Esophagus (tissue), 2 donors: ENCODE measurements around the gene TPPP3. TPM values are rescaled to one million over a fixed set of nuclear protein-coding genes. Genes with fewer than 3 reads are reported as not detected.

Source experiments
- H3K27ac ChIP-seq, 2 donors: one replicate each; pipeline ENCODE4 v1.5.1; 2013; ENCODE audit warnings: low read depth in 2 of 2, mild to moderate bottlenecking in 2 of 2, inconsistent platforms in 1 of 2, low read length in 1 of 2, moderate library complexity in 1 of 2
- H3K27me3 ChIP-seq, 2 donors: one replicate each; pipeline ENCODE4 v1.6.1; 2013; ENCODE audit warnings: low read length in 2 of 2, control low read depth in 1 of 2, mild to moderate bottlenecking in 1 of 2; ENCODE audit not compliant: insufficient read depth in 2 of 2, control insufficient read depth in 1 of 2
- H3K36me3 ChIP-seq, 2 donors: one replicate each; pipeline ENCODE4 v1.6.1; 2013; ENCODE audit warnings: low read length in 1 of 2; ENCODE audit not compliant: control insufficient read depth in 2 of 2, insufficient read depth in 2 of 2
- H3K4me1 ChIP-seq, 2 donors: one replicate each; pipeline ENCODE4 v1.6.1; 2013; ENCODE audit warnings: low read length in 1 of 2; ENCODE audit not compliant: control insufficient read depth in 2 of 2, insufficient read depth in 2 of 2
- H3K4me3 ChIP-seq, 2 donors: one replicate each; pipeline ENCODE4 v1.5.1; 2013; ENCODE audit warnings: low read length in 2 of 2, mild to moderate bottlenecking in 2 of 2, low read depth in 1 of 2, moderate library complexity in 1 of 2
- H3K9me3 ChIP-seq, 2 donors: one replicate each; pipeline ENCODE4 v1.6.1; 2013; ENCODE audit warnings: mild to moderate bottlenecking in 2 of 2, low read depth in 1 of 2, low read length in 1 of 2, moderate library complexity in 1 of 2; ENCODE audit not compliant: control insufficient read depth in 2 of 2, insufficient read depth in 1 of 2
- WGBS, 2 donors: extraction: QIAGEN DNeasy Blood & Tissue Kit; methylation state at CpG; one replicate each; pipeline ENCODE4 v1.1.7; 2013; 5-methylcytosine and 5-hydroxymethylcytosine counted together
- polyA plus RNA-seq, 2 donors: library from polyadenylated mRNA; stranded (reverse); fragments of 200-250 nt; gene quantifications; one replicate each; pipeline ENCODE4 v1.2.3, GENCODE V29; 2013
- donor health status: healthy with polysubstance abuse.
- donor health status: Bipolar disorder and iron deficiency.

TPPP3 gene
- polyA plus RNA-seq, 2 donors = 15.2 to 39.0 TPM

DNA sequence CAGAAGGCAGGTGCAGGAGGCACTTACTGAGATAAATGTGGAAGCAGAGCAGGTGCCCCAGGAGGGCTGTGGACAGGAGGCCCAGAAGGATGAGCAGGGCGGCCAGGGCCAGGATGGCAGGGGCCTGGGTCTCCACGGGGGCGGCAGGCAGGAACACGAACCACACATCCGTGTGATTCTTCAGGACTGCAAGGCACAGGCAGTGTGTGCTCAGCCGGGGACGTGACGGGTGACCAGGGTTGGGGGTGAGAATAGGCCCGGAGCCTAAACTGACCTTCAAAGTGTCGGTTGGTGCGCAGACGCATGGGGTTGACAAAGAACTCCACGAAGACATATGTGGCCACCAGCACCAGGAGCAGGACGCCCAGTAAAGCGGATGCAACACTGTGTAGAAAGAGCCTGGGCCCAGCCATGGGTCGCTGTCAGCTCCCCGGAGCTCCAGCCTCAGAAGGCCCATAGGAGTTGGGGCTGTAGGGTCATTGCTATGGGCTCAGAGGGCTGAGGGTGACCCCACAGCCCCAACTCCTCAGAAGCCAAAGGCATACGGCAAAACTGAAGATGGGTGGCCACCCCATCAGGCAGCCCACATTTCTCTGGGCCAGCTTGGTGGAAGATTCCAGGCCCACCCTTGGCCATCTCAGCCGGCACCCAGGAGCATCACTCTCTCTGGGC is 5.4 kb upstream of the TPPP3 start:
- WGBS, 2 donors = 90 to 91% methylated on average over 19 of the region's 19 CpGs
- H3K4me3 ChIP-seq = no peak overlapping the region
- no peaks in the 10 kb centered on the region for H3K9me3 ChIP-seq
- H3K36me3 ChIP-seq = no peaks in the 10 kb centered on the region
- H3K27me3 ChIP-seq = no peaks in the 10 kb centered on the region
- no peak overlapping the region for H3K27ac ChIP-seq
- peaks cover 13 to 43% of the 10 kb centered on the region in 2 donors for H3K4me1 ChIP-seq

DNA sequence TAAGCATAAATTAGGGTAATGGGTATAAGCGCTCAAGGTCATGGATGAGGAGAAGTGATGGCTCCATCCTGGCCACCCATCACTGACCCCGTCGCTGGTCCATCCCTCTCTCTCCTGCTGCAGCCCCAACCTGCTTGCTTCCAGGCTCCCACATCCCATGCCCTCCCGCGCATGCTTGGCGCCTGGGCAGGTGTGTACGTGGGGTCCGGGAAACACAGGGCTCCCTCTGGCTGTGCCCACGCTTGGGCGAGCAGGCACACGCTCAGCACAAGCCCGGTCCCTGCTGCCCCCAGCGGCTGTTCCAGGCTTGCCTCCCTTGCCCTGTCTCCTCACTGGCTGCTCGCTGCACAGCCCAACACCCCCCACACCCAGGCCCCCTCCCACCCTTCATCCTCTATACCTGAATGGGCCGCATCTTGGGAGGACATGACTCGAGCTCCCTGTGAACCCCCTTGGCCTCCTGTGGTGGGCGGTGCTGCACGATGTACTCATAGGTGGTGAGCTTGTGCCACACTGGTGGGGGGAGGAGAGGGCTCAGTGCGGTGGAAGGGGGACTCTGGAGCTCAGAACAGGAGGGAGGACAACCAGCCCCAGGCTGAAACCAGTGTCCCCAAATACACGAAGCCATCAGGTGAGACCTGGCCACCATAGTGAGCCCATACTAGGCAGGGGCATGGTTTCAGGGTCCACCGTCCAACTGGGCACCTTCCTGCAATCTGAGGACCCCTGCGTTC is 4.7 kb upstream of the TPPP3 start:
- peaks cover 16 to 48% of the 10 kb centered on the region in 2 donors for H3K4me1 ChIP-seq

DNA sequence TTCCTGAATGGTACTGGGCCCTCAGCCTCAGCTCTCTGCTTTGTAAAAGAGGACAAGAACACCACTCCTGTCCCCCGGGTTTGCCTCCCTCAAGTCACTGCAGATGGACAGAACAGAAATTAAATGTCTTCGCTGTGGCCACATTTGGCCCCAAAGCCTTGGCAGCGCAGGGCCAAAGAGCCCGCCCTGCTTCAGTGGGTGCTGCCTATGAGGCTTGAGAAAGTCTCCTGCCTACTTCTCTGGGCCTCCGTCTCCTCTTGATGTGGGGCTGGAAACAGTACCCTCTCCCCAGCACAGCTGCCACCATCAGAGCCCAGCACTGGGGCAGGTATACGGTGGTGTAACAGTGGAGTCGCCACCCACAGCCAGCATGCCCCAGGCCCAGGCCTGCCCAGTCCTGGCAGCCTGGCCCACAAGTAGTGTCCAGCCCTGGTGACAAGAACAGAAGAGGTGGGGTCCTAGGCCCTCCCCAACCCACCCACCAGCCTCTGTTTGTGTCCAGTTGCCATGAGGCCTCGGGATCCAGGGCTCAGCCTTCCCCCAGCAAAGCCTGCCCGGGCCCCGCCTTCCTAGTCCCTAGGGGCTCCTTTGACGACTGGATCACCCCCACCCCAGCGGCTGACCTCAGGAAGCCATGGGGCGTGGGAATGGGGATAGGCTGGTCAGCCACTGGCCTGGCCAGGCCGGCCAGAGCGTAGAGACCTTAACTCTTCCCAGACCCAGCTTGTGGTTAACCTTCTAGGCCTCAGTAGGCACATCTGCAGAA is 3.9 kb upstream of the TPPP3 start:
- Histone ChIP-seq H3K27me3 (no peaks in the 10 kb centered on the region), H3K4me3 (no peak overlapping the region), H3K36me3 (no peaks in the 10 kb centered on the region), H3K9me3 (no peaks in the 10 kb centered on the region), H3K27ac (peak overlapping the region; percentile 58 to 62), H3K4me1 (peaks cover 16 to 53% of the 10 kb centered on the region in 2 donors)
- WGBS, 2 donors = 55 to 67% methylated on average over 15 of the region's 15 CpGs

More for the DNA sequence above, 4.7 kb upstream of the TPPP3 start:
- Histone ChIP-seq H3K27me3 (no peaks in the 10 kb centered on the region), H3K9me3 (no peaks in the 10 kb centered on the region), H3K27ac (no peak overlapping the region), H3K36me3 (no peaks in the 10 kb centered on the region), H3K4me3 (no peak overlapping the region)
- 59 to 69% methylated on average over 22 of the region's 22 CpGs for WGBS, 2 donors

DNA sequence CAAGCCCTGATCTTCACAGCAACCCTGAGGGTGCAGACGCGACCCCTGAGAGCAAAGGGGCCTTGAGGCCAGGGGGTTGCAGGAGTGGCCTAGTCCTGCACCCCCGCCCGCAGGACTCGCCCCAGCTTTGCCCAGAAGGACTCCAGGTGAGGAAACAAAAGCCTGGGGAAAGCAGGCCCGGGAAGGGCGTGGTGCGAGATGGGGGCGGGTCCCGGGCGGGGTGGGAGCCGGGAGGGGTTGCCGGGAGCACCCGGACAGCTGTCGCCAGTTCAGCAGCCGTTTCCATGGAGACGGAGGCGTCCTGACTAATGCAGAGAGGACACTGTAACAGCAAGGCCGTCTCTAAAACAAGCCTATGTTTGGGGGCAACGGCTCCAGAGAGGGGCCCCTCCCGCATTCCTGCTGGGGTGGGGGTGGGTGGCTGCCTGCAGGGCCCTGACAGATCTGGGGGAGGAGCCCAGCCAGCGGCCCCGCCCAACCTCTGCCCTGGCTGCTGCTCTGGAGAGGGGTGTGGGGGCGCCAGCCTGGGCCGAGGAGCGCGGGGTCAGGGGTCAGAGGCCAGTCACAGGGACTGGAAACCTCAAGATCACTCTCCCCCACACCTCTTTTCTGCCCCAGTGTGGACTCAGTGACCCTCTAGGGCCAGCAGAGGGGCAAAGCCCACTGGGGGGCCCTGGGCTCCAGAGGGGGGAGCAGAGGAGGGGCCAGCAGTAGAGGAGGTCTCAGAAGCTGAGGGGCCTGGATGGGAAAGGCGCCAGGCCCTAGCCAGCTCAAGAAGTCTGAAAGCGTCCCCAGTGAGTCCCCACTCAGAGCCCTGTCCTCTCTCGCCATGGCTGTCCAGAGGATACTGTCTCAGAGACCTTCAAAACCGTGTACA is 3.1 kb upstream of the TPPP3 start:
- Histone ChIP-seq H3K4me1 (peaks cover 21 to 58% of the 10 kb centered on the region in 2 donors), H3K27me3 (no peaks in the 10 kb centered on the region)
- 25 to 27% methylated on average over 31 of the region's 31 CpGs for WGBS, 2 donors

DNA sequence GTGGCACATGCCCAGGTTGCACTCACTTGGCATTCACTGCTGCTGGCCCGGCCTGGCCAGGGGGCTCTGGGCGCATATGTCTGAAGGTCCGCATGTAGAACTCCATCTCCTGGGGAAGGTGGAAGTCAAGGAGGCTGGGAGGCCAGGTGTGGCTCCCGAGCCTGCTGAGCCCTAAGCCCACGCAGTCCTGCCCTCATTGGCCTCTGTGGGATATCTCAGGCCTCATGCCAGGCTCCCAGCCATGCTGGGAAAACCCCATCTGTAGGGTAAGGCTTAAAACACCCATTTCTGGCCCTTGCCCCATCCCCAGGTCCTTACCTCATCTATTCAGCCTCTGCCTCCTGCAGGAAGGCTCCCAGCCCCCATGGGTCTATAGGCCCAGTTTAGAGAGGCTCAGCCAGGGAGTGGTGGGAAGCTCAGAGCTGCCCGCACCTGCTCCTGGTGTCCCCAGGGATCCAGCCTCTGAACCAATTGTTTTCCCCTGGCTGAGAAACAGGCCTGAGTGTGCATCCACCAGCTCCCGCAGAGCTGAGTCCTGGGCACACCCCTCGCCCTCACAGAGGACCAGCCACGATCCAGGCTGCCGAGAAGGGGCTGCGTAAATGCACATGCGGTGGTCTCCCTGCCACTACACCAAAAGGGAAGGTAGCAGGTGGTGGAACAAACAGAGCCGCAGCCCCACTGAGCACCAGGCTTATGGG is 2.3 kb upstream of the TPPP3 start:
- peaks cover 21 to 61% of the 10 kb centered on the region in 2 donors for H3K4me1 ChIP-seq
- 43 to 51% methylated on average over 13 of the region's 13 CpGs for whole genome bisulfite sequencing, 2 donors
- no peaks in the 10 kb centered on the region for H3K36me3 ChIP-seq
- H3K4me3 ChIP-seq = no peak overlapping the region
- peak overlapping the region; percentile 69 to 70 for H3K27ac ChIP-seq
- H3K27me3 ChIP-seq = no peaks in the 10 kb centered on the region
- H3K9me3 ChIP-seq = no peaks in the 10 kb centered on the region

More for the DNA sequence above, 3.1 kb upstream of the TPPP3 start:
- Histone ChIP-seq H3K9me3 (no peaks in the 10 kb centered on the region), H3K36me3 (no peaks in the 10 kb centered on the region), H3K4me3 (no peak overlapping the region), H3K27ac (peak overlapping the region; percentile 69 to 70)

DNA sequence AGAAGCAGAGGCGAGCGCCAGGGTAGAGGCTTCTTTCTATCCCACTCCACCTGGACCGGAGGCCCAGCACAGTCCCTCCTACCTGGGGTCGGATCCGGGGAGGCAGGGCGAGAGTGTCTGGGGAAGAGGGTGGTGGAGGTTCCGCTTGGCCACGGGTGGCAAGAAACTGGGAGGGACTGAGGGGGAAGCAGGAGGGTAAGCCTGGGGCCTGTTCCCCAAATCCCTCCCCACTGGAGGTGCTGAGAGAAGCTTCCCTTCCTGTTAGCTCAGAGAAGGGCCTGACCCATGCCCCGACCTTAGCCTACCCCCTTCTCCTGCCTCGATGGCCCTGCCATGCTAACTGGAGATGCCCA is 1.8 kb upstream of the TPPP3 start:
- Histone ChIP-seq H3K4me1 (peaks cover 21 to 61% of the 10 kb centered on the region in 2 donors), H3K27me3 (no peaks in the 10 kb centered on the region), H3K36me3 (no peaks in the 10 kb centered on the region), H3K9me3 (no peaks in the 10 kb centered on the region), H3K27ac (peak overlapping the region in 1 of 2 donors; percentile 70), H3K4me3 (no peak overlapping the region)
- 71 to 73% methylated on average over 10 of the region's 10 CpGs for WGBS, 2 donors

DNA sequence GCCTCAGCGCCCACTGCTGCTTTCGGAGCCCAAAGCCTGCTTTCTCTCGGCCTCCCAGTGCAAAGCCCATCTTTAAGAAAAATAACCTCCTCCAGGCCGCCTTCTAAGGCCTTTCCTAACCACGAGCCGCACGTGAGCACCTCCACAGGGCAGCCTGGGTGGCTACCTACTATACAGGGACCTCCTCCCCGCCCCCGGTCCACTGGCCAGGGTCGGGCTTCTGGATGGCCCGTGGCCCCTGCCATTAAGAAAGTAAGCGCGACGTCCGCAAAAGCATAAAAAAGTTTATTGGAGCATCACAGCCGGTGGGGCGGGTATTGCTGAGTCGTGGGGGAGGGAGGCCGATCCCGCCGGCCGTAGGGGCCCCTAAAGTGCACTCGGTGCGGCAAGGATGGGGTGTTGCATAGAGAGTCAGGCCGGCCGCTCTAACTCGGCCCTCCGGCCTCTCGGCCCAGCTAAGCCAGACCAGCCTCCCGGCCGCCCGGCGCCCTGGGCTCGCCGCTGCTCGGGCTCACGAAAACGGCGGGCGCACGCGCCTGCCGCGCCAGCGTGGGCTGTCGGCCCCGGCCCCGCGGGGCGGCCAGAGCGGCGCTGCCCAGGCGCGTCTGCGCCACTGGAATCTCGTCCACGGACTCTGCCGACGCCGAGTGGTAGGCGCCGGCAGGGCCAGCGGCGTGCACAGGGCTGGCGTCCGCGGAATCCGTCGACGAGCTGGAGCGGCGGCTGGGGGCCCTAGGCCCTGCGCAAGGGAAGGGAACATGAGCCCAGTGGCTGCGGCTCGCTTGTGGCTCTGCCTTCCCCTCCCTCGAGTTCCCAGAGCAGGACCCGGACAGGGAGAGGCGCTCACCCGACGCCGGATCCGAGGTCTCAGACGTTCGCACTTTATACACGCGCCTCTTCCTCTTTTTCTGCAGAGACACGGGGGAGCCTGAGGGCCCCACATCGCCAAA is 1.1 kb upstream of the TPPP3 start:
- H3K9me3 ChIP-seq = no peaks in the 10 kb centered on the region
- H3K27me3 ChIP-seq = no peaks in the 10 kb centered on the region
- H3K4me3 ChIP-seq = no peak overlapping the region
- peaks cover 0 to 2% of the 10 kb centered on the region in 2 donors for H3K36me3 ChIP-seq
- peak overlapping the region; percentile 67 to 75 for H3K27ac ChIP-seq
- WGBS, 2 donors = 58% methylated on average over 67 to 88 of the region's 88 CpGs
- H3K4me1 ChIP-seq = peaks cover 21 to 57% of the 10 kb centered on the region in 2 donors

DNA sequence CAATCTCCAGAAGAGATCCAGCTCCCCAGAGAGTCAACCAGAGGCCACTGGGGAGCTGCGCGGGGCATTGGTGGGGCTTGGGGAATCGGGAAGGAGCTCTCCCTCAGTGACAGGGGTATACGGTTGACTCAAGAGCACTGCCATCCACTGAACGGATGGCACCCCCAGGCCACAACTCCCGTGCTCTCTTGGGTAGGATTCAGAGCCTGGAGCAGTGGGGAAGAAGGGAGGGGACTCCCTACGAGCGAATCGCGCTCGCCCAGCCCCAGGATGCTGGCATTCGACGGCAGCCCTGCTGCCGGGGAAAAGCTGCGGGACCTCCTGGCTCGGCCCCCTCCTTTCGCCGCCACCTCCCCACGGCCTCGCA is 473 bp upstream of the TPPP3 start:
- 14 to 18% methylated on average over 20 of the region's 20 CpGs for WGBS, 2 donors
- Histone ChIP-seq H3K4me1 (peaks cover 17 to 56% of the 10 kb centered on the region in 2 donors), H3K4me3 (peak overlapping the region in 1 of 2 donors; percentile 16), H3K27ac (peak overlapping the region; percentile 67 to 75), H3K27me3 (no peaks in the 10 kb centered on the region), H3K9me3 (no peaks in the 10 kb centered on the region), H3K36me3 (peaks cover 0 to 2% of the 10 kb centered on the region in 2 donors)
